Heart right ventricle (tissue), 16 donors: Measurements from ENCODE around the gene DENND4B. TPM values are rescaled to one million over a fixed set of nuclear protein-coding genes. Genes with fewer than 3 reads are reported as not detected.

ENCODE experiments used
- ATAC-seq, 8 donors: fragments of 200-7000 bp; cut with Tn5 transposase; one replicate each; pipeline ENCODE4 v1.9.1; 2020; ENCODE audit warnings: mild to moderate bottlenecking in 8 of 8, moderate library complexity in 8 of 8, moderate number of reproducible peaks in 1 of 8
- DNase-seq, 2 donors: peaks; one replicate each; pipeline ENCODE4 v3.0.0-alpha.2; 2020
- H3K27ac ChIP-seq, 10 donors: fragments of 200-600 bp; sonication (generic) in 2 of 10; one replicate each; pipeline versions ENCODE4 v1.5.0 to v1.8.0; 2020 to 2022; ENCODE audit warnings: mild to moderate bottlenecking in 3 of 10
- H3K27me3 ChIP-seq, 7 donors: fragments of 200-600 bp; one replicate each; pipeline ENCODE4 v1.8.0; 2021 to 2022; ENCODE audit warnings: mild to moderate bottlenecking in 2 of 7
- H3K36me3 ChIP-seq, 9 donors: fragments of 200-600 bp; sonication (generic) in 1 of 9; one replicate each; pipeline versions ENCODE4 v1.5.0 to v1.8.0; 2020 to 2022; ENCODE audit warnings: mild to moderate bottlenecking in 2 of 9
- H3K4me1 ChIP-seq, 9 donors: fragments of 200-600 bp; sonication (generic) in 1 of 9; one replicate each; pipeline versions ENCODE4 v1.5.0 to v1.8.0; 2020 to 2022; ENCODE audit warnings: mild to moderate bottlenecking in 4 of 9
- H3K4me3 ChIP-seq, 10 donors: fragments of 200-600 bp; sonication (generic) in 2 of 10; one replicate each; pipeline versions ENCODE4 v1.5.0 to v1.8.0; 2020 to 2022; ENCODE audit warnings: mild to moderate bottlenecking in 7 of 10, moderate library complexity in 2 of 10
- H3K9me3 ChIP-seq, 11 donors: fragments of 200-600 bp in 10 of 11; sonication (generic) in 2 of 11; one replicate each; pipeline versions ENCODE4 v1.5.0 to v1.8.0; 2013 to 2022; ENCODE audit warnings: mild to moderate bottlenecking in 2 of 11, control low read depth in 1 of 11, moderate library complexity in 1 of 11
- CTCF ChIP-seq, 9 donors: fragments of 200-600 bp; sonication (generic) in 2 of 9; IDR thresholded peaks; one replicate each; pipeline versions ENCODE4 v1.5.0 to v1.8.0; 2021 to 2022; ENCODE audit warnings: antibody characterized with exemption in 9 of 9, mild to moderate bottlenecking in 5 of 9, moderate library complexity in 1 of 9
- WGBS, 2 donors: extraction: QIAGEN DNeasy Blood & Tissue Kit; methylation state at CpG; one replicate each; pipeline ENCODE4 v1.1.7; 2013; ENCODE audit warnings: inconsistent platforms in 1 of 2; 5-methylcytosine and 5-hydroxymethylcytosine counted together
- intact Hi-C, 10 donors: fragments of 100-400 bp; cut with DNase I; formaldehyde crosslinking; loops; one replicate each; pipeline versions ENCODE4 v1.11.1 to v1.14.2; 2022
- polyA plus RNA-seq, 2 donors: library from polyadenylated mRNA; stranded (reverse); fragments of 200-250 nt; gene quantifications; one replicate each; pipeline ENCODE4 v1.2.3, GENCODE V29; 2013
- total RNA-seq, 10 donors: library from RNA; stranded (reverse); fragmentation: NEBNext Ultra II Directional in 3 of 10; extraction: Animal tissue kit (Norgen Biotek cat#: 25700) in 3 of 10; gene quantifications; one replicate each; pipeline versions ENCODE4 v1.2.1 to v1.2.4, GENCODE V29; 2021 to 2023
- donor health status: Arrhythmogenic right ventricular cardiomyopathy.
- donor health status: ischemic (EF 13 %, LVEDD 7.1; RV severe dilation, severe dysfunction).
- donor health status: healthy with polysubstance abuse.
- donor health status: DM: no; HTN: yes; CAD: no.
- donor health status: DM: no; HTN: no; CAD: no.
- donor health status: ischemic (EF 25% LVEDD 6.9; RV normal size, moderate dysfunction).
- donor health status: ischemic (EF 25% LVEDD 5.7; RV mildly dilated, moderate dysfunction).
- donor health status: healthy.
- donor health status: DM: yes; HTN: yes; CAD: no.
- donor health status: Ischemic cardiomyopathy.
- donor health status: ischemic (EF 35%, LVEDD 5.7; RV mildly dilated, moderate dysfunction).
- donor health status: nonischemic (EF 11% LVEDD 7.7; RV severe dilation, severe dysfunction).
- donor health status: DM: yes; HTN: yes; CAD: no.
- donor health status: PGD.
- donor health status: ischemic (EF 29% LVEDD 5.4; RV normal size, mild dysfunction).
- donor health status: nonischemic (EF 23%, LVEDD 6.1; RV moderate dilation, normal function).

Gene DENND4B
- total and polyA plus RNA-seq, 12 donors, result 23.7 to 68.2 (median 39.0) TPM

- WGBS, 2 donors, result 0 to 1% methylated on average over 48 to 81 of the region's 86 CpGs
- peak in 3 of 9 donors; percentile 25 to 38 (median 34) for TF ChIP-seq CTCF (IDR thresholded peaks at IDR 0.05)
- peak; percentile 47 to 48 for DNase-seq
- H3K36me3 ChIP-seq, result peaks cover 0 to 27% (median 0%) of the 10 kb centered on the region in 9 donors
- H3K9me3 ChIP-seq, result no peaks in the 10 kb centered on the region
- peak in 7 of 8 donors; percentile 5 to 60 (median 25) for ATAC-seq
- no peaks in the 10 kb centered on the region for H3K27me3 ChIP-seq
- H3K27ac ChIP-seq, result peak overlapping the region; percentile 82 to 94 (median 90)
- intact Hi-C loops, result loop anchor here in 5 of 10 donors (2.0 to 5.0 kb wide), 5 partner anchors 22 to 125 kb away; no protein-coding TSS in a partner anchor
- peak overlapping the region; percentile 62 to 93 (median 72) for H3K4me3 ChIP-seq
- H3K4me1 ChIP-seq, result peaks cover 12 to 56% (median 44%) of the 10 kb centered on the region in 9 donors
These were observed 24.2 kb downstream of the DENND4B start for GRCh38 chr1:153922076-153922971.

GRCh38 chr1:153921803-153922075 lies 24.8 kb downstream of the DENND4B start:
- H3K4me3 ChIP-seq, result peak overlapping the region; percentile 62 to 93 (median 72)
- ATAC-seq (no peak), DNase-seq (no peak)
- WGBS, 2 donors, result 2 to 6% methylated on average over 10 of the region's 10 CpGs
- H3K36me3 ChIP-seq, result peaks cover 0 to 27% (median 0%) of the 10 kb centered on the region in 9 donors
- no peak for TF ChIP-seq CTCF (IDR thresholded peaks at IDR 0.05)
- peaks cover 12 to 61% (median 44%) of the 10 kb centered on the region in 9 donors for H3K4me1 ChIP-seq
- intact Hi-C loops, result loop anchor here in 5 of 10 donors (2.0 to 5.0 kb wide), 5 partner anchors 23 to 124 kb away; no protein-coding TSS in a partner anchor
- H3K27ac ChIP-seq, result peak overlapping the region in 9 of 10 donors; percentile 82 to 94 (median 91)
- no peaks in the 10 kb centered on the region for H3K9me3 ChIP-seq
- H3K27me3 ChIP-seq, result no peaks in the 10 kb centered on the region

- ATAC-seq (no peak), DNase-seq (no peak)
- Histone ChIP-seq H3K27ac (peak overlapping the region in 8 of 10 donors; percentile 31 to 94 (median 92)), H3K4me3 (peak overlapping the region; percentile 62 to 93 (median 72)), H3K9me3 (no peaks in the 10 kb centered on the region), H3K36me3 (peaks cover 0 to 32% (median 0%) of the 10 kb centered on the region in 9 donors), H3K4me1 (peaks cover 12 to 66% (median 44%) of the 10 kb centered on the region in 9 donors), H3K27me3 (no peaks in the 10 kb centered on the region)
- TF ChIP-seq CTCF (IDR thresholded peaks at IDR 0.05), result no peak
- intact Hi-C loops, result loop anchor here in 4 of 10 donors (5.0 kb wide), 4 partner anchors 39 to 124 kb away; no protein-coding TSS in a partner anchor
- 27 to 29% methylated on average over 3 of the region's 3 CpGs for WGBS, 2 donors
These were observed 25.3 kb downstream of the DENND4B start for GRCh38 chr1:153921080-153921802.
